Transverse colon (tissue), 4 donors: ENCODE measurements around the gene WNT11.

Experiments
- CTCF ChIP-seq, 5 experiments: fragments of 200-600 bp in 3 of 5; fragments of 450-650 bp in 2 of 5; sonication (generic) in 3 of 5; IDR thresholded peaks; 1 replicate in 2 of 5; 2 replicates in 3 of 5; pipeline ENCODE4 v1.5.1; 2016 to 2017; ENCODE audit warnings: antibody characterized with exemption in 5 of 5, inconsistent platforms in 3 of 5, mild to moderate bottlenecking in 2 of 5, moderate library complexity in 1 of 5
- EP300 ChIP-seq: sonication (generic); formaldehyde crosslinking; IDR thresholded peaks from one replicate; pipeline ENCODE4 v1.6.1; 2017; ENCODE audit warnings: antibody characterized with exemption, low read depth
- POLR2AphosphoS5 ChIP-seq, 3 donors: sonication (generic); formaldehyde crosslinking; IDR thresholded peaks; one replicate each; pipeline ENCODE4 v1.6.1; 2016; ENCODE audit warnings: antibody characterized with exemption in 3 of 3

GRCh38 chr11:76242004-76242779 lies 35.9 kb upstream of the WNT11 start:
- TF ChIP-seq CTCF (IDR thresholded peaks at IDR 0.05) (no peak), EP300 (no peak), POLR2AphosphoS5 (IDR thresholded peaks at IDR 0.05) (no peak)
